ENCODE measurements around the gene GPR137C.

DNA sequence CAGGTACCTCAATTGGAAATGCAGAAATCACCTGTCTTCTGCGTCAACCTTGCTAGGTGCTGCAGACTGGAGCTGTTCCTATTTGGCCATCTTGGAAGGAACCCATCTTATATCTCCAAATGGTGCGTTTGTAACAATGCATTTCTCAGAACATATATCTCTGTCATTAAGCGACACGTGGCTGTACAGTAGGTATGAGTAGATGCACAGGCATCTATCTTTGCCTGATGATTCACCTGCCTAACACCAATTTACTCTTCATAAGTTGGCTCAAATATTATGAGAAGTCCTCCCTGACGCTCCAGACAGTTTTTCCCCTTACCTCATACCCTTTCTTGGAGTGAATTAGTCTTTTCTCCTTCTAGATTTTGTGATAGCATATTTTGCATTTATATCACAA lies 44.2 kb downstream of the GPR137C start:
- TF ChIP-seq RAD21 (IDR thresholded peaks at IDR 0.05; ENCODE audit: insufficient read depth, low read depth, low read length): no peak
- TF ChIP-seq, protein P1, sequence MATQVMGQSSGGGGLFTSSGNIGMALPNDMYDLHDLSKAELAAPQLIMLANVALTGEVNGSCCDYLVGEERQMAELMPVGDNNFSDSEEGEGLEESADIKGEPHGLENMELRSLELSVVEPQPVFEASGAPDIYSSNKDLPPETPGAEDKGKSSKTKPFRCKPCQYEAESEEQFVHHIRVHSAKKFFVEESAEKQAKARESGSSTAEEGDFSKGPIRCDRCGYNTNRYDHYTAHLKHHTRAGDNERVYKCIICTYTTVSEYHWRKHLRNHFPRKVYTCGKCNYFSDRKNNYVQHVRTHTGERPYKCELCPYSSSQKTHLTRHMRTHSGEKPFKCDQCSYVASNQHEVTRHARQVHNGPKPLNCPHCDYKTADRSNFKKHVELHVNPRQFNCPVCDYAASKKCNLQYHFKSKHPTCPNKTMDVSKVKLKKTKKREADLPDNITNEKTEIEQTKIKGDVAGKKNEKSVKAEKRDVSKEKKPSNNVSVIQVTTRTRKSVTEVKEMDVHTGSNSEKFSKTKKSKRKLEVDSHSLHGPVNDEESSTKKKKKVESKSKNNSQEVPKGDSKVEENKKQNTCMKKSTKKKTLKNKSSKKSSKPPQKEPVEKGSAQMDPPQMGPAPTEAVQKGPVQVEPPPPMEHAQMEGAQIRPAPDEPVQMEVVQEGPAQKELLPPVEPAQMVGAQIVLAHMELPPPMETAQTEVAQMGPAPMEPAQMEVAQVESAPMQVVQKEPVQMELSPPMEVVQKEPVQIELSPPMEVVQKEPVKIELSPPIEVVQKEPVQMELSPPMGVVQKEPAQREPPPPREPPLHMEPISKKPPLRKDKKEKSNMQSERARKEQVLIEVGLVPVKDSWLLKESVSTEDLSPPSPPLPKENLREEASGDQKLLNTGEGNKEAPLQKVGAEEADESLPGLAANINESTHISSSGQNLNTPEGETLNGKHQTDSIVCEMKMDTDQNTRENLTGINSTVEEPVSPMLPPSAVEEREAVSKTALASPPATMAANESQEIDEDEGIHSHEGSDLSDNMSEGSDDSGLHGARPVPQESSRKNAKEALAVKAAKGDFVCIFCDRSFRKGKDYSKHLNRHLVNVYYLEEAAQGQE (IDR thresholded peaks at IDR 0.05; ENCODE audit: low read depth, low read length): no peak
- TF ChIP-seq RBBP5 (conservative IDR thresholded peaks at IDR 0.05): no peak
- TF ChIP-seq CTCF (IDR thresholded peaks at IDR 0.05 in 2 of 3, conservative IDR thresholded peaks at IDR 0.05 in 1 of 3; ENCODE audit: control insufficient read depth in 2 of 3, extremely low read depth in 1 of 3, insufficient read depth in 1 of 3, low read depth in 3 of 3, low read length in 3 of 3): no peak
- TF ChIP-seq, protein P2, sequence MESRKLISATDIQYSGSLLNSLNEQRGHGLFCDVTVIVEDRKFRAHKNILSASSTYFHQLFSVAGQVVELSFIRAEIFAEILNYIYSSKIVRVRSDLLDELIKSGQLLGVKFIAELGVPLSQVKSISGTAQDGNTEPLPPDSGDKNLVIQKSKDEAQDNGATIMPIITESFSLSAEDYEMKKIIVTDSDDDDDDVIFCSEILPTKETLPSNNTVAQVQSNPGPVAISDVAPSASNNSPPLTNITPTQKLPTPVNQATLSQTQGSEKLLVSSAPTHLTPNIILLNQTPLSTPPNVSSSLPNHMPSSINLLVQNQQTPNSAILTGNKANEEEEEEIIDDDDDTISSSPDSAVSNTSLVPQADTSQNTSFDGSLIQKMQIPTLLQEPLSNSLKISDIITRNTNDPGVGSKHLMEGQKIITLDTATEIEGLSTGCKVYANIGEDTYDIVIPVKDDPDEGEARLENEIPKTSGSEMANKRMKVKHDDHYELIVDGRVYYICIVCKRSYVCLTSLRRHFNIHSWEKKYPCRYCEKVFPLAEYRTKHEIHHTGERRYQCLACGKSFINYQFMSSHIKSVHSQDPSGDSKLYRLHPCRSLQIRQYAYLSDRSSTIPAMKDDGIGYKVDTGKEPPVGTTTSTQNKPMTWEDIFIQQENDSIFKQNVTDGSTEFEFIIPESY (IDR thresholded peaks at IDR 0.05): no peak
- no peak for TF ChIP-seq POLR2A (IDR thresholded peaks at IDR 0.05; ENCODE audit: low read depth, low read length)
- no peak for TF ChIP-seq RAD51 (IDR thresholded peaks at IDR 0.05)
- no peak for TF ChIP-seq ZNF274 (IDR thresholded peaks at IDR 0.05; ENCODE audit: insufficient read depth, insufficient read length)
- no peak for TF ChIP-seq EP300 (IDR thresholded peaks at IDR 0.05; ENCODE audit: borderline replicate concordance in 1 of 2, control insufficient read depth in 1 of 2, low read depth in 2 of 2, low read length in 2 of 2)
- no peak for TF ChIP-seq MTA3 (IDR thresholded peaks at IDR 0.05; ENCODE audit: borderline replicate concordance, low read length)

All from GM12878 (cell line).